Stimulated activated CD4-positive, alpha-beta T cell treated with anti-CD3 and anti-CD28 coated beads, Interleukin-15, amount 100 ng/mL, for 48 hours (primary cell): ENCODE results near the gene TBC1D16.

Experiments
- DNase-seq, 2 donors: peaks; one replicate each; pipeline ENCODE4 v3.0.0-alpha.2; 2020; ENCODE audit warnings: low read depth in 2 of 2

Gene TBC1D16

GRCh38 chr17:79988185-79988971 lies 47.3 kb downstream of the TBC1D16 start:
- no peak for DNase-seq

GRCh38 chr17:79987935-79988184 lies 47.8 kb downstream of the TBC1D16 start:
- DNase-seq, result no peak

GRCh38 chr17:79987187-79987934 lies 48.3 kb downstream of the TBC1D16 start:
- DNase-seq, result no peak

GRCh38 chr17:79986411-79987186 lies 49.1 kb downstream of the TBC1D16 start:
- DNase-seq, result no peak

GRCh38 chr17:79985943-79986391 lies 49.7 kb downstream of the TBC1D16 start:
- no peak for DNase-seq

GRCh38 chr17:79985361-79985942 lies 50.2 kb downstream of the TBC1D16 start:
- DNase-seq, result no peak

- DNase-seq, result no peak
Observed at GRCh38 chr17:79984877-79985276, 50.8 kb downstream of the TBC1D16 start.

- DNase-seq, result no peak
Observed at GRCh38 chr17:79984045-79984840, 51.4 kb downstream of the TBC1D16 start.

GRCh38 chr17:79983456-79983855 lies 52.2 kb downstream of the TBC1D16 start:
- DNase-seq, result no peak

- DNase-seq, result no peak
Observed at GRCh38 chr17:79982986-79983385, 52.7 kb downstream of the TBC1D16 start.

- DNase-seq, result no peak
Observed at GRCh38 chr17:79981661-79982101, 54.0 kb downstream of the TBC1D16 start.

GRCh38 chr17:79981090-79981489 lies 54.6 kb downstream of the TBC1D16 start:
- no peak for DNase-seq

GRCh38 chr17:79980246-79981043 lies 55.2 kb downstream of the TBC1D16 start:
- no peak for DNase-seq

GRCh38 chr17:79979816-79980215 lies 55.9 kb downstream of the TBC1D16 start:
- DNase-seq, result no peak

- no peak for DNase-seq
Observed at GRCh38 chr17:79979221-79979741, 56.4 kb downstream of the TBC1D16 start.

GRCh38 chr17:79978548-79978855 lies 57.2 kb downstream of the TBC1D16 start:
- no peak for DNase-seq

- no peak for DNase-seq
Observed at GRCh38 chr17:79977708-79978547, 57.7 kb downstream of the TBC1D16 start.

GRCh38 chr17:79977161-79977631 lies 58.5 kb downstream of the TBC1D16 start:
- no peak for DNase-seq

GRCh38 chr17:79976451-79976850 lies 59.2 kb downstream of the TBC1D16 start:
- no peak for DNase-seq
